ENCODE measurements around the gene MRPL48. TPM values are rescaled to one million over a fixed set of nuclear protein-coding genes. Genes with fewer than 3 reads are reported as not detected.

MRPL48 gene
- total and polyA plus RNA-seq, 10 of the 15 experiments (the other 5 are each of a cell fraction or from before 2014, with no cell fraction given): 46.7 to 159 (median 83.4) TPM

- TF ChIP-seq ZBTB40 (IDR thresholded peaks at IDR 0.05; ENCODE audit: borderline replicate concordance) (peak; percentile 99), POLR2A (IDR thresholded peaks at IDR 0.05; ENCODE audit: low read depth, low read length) (peak; percentile 94), STAT3 (IDR thresholded peaks at IDR 0.05; ENCODE audit: low read depth, low read length) (no peak), SIX5 (IDR thresholded peaks at IDR 0.05; ENCODE audit: low read depth, low read length, severe bottlenecking) (peak; percentile 49), CHD2 (IDR thresholded peaks at IDR 0.05; ENCODE audit: borderline replicate concordance, low read depth, low read length) (peak; percentile 43; the same call in 1 of the 2 replicates), PKNOX1 (IDR thresholded peaks at IDR 0.05) (peak; percentile 72), IKZF2 (IDR thresholded peaks at IDR 0.05) (peak; percentile 69 to 78), CBFB (IDR thresholded peaks at IDR 0.05; ENCODE audit: low read depth) (peak; percentile 75; the same call in 1 of the 2 replicates), NFYB (IDR thresholded peaks at IDR 0.05; ENCODE audit: insufficient read depth, low read depth, low read length) (no peak), SPI1 (IDR thresholded peaks at IDR 0.05; ENCODE audit: borderline replicate concordance, insufficient read depth, low read depth, low read length) (no peak), ATF7 (IDR thresholded peaks at IDR 0.05; ENCODE audit: low read depth) (peak; percentile 74; the same call in 1 of the 2 replicates), NFIC (IDR thresholded peaks at IDR 0.05; ENCODE audit: low read depth, low read length) (peak; percentile 30; the same call in 1 of the 2 replicates), PBX3 (IDR thresholded peaks at IDR 0.05; ENCODE audit: insufficient replicate concordance, low read depth, low read length) (no peak), CBX3 (IDR thresholded peaks at IDR 0.05; ENCODE audit: borderline replicate concordance, low read depth) (no peak), NR2C1 (IDR thresholded peaks at IDR 0.05) (peak; percentile 81), IRF3 (IDR thresholded peaks at IDR 0.05) (no peak), BMI1 (IDR thresholded peaks at IDR 0.05; ENCODE audit: borderline replicate concordance) (no peak), ZZZ3 (IDR thresholded peaks at IDR 0.05; ENCODE audit: control insufficient read depth, insufficient read length, low read depth) (no peak), NRF1 (conservative IDR thresholded peaks at IDR 0.05; ENCODE audit: low read depth, low read length) (no peak), ZNF207 (IDR thresholded peaks at IDR 0.05; ENCODE audit: borderline replicate concordance) (peak; percentile 99), IKZF1 (conservative IDR thresholded peaks at IDR 0.05) (peak; percentile 92)
Measured at GRCh38 chr11:73787643-73788558, at the start of gene MRPL48 (continued).
